Stimulated activated CD8-positive, alpha-beta memory T cell treated with anti-CD3 and anti-CD28 coated beads, Interleukin-7, amount 100 ng/mL, for 24 hours (primary cell): ENCODE measurements around the gene PTH2.

Experiments
- DNase-seq: peaks from one replicate; pipeline ENCODE4 v3.0.0-alpha.2; 2020; ENCODE audit warnings: low read depth

PTH2 gene

GRCh38 chr19:49409441-49410029 is 13.7 kb downstream of the PTH2 start:
- DNase-seq = no peak

- DNase-seq = no peak
Measured at GRCh38 chr19:49408816-49409440, 14.3 kb downstream of the PTH2 start.

- DNase-seq = no peak
Measured at GRCh38 chr19:49407482-49408015, 15.7 kb downstream of the PTH2 start.

GRCh38 chr19:49407079-49407478 is 16.2 kb downstream of the PTH2 start:
- no peak for DNase-seq

- no peak for DNase-seq
Measured at GRCh38 chr19:49403404-49404187, 19.6 kb downstream of the PTH2 start.

GRCh38 chr19:49400029-49400428 is 23.2 kb downstream of the PTH2 start:
- DNase-seq = no peak

- no peak for DNase-seq
Measured at GRCh38 chr19:49398931-49399330, 24.3 kb downstream of the PTH2 start.

GRCh38 chr19:49398001-49398615 is 25.1 kb downstream of the PTH2 start:
- no peak for DNase-seq

- no peak for DNase-seq
Measured at GRCh38 chr19:49396738-49397505, 26.3 kb downstream of the PTH2 start.

GRCh38 chr19:49395581-49396407 is 27.4 kb downstream of the PTH2 start:
- no peak for DNase-seq

GRCh38 chr19:49393881-49394280 is 29.4 kb downstream of the PTH2 start:
- no peak for DNase-seq

GRCh38 chr19:49391581-49392399 is 31.5 kb downstream of the PTH2 start:
- peak; percentile 46 for DNase-seq

- DNase-seq = no peak
Measured at GRCh38 chr19:49390929-49391359, 32.3 kb downstream of the PTH2 start.

- DNase-seq = no peak
Measured at GRCh38 chr19:49390131-49390928, 32.9 kb downstream of the PTH2 start.

- DNase-seq = no peak
Measured at GRCh38 chr19:49389406-49389805, 33.8 kb downstream of the PTH2 start.

GRCh38 chr19:49387936-49388372 is 35.3 kb downstream of the PTH2 start, which contains the start of gene KASH5:
KASH5 (plus strand) TSS chr19:49388249; CDS start chr19:49390884, 2,635 bp downstream.
- peak; percentile 82 for DNase-seq

GRCh38 chr19:49383599-49383998 is 39.6 kb downstream of the PTH2 start:
- no peak for DNase-seq

- DNase-seq = no peak
Measured at GRCh38 chr19:49382639-49383038, 40.6 kb downstream of the PTH2 start.

GRCh38 chr19:49380391-49380790 is 42.9 kb downstream of the PTH2 start:
- no peak for DNase-seq
